ENCODE data around the gene DAG1. TPM values are rescaled to one million over a fixed set of nuclear protein-coding genes. Genes with fewer than 3 reads are reported as not detected.

The DAG1 gene
- total RNA-seq, 1 experiment from 2014 or later, result 93.0 TPM

DNA sequence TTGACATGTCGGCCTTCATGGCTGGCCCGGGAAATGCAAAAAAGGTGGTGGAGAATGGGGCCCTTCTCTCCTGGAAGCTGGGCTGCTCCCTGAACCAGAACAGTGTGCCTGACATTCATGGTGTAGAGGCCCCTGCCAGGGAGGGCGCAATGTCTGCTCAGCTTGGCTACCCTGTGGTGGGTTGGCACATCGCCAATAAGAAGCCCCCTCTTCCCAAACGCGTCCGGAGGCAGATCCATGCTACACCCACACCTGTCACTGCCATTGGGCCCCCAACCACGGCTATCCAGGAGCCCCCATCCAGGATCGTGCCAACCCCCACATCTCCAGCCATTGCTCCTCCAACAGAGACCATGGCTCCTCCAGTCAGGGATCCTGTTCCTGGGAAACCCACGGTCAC, 61.2 kb downstream of the DAG1 start:
- Histone ChIP-seq H2BK120ac (ENCODE audit: low read depth, low read length, poor library complexity, severe bottlenecking) (no peak overlapping the region), H3K79me1 (ENCODE audit: insufficient read depth, low read depth, low read length, poor library complexity, severe bottlenecking) (no peaks in the 10 kb centered on the region), H4K20me1 (ENCODE audit: control insufficient read depth, insufficient read depth, insufficient read length) (no peaks in the 10 kb centered on the region), H3K14ac (ENCODE audit: insufficient read depth, low read length) (no peak overlapping the region), H2AK5ac (ENCODE audit: insufficient read length, low read length) (no peak overlapping the region), H4K5ac (ENCODE audit: insufficient read length, low read depth, low read length) (no peak overlapping the region), H3K23ac (ENCODE audit: insufficient read length, low read depth, low read length) (no peak overlapping the region), H3T11ph (ENCODE audit: low read length) (no peak overlapping the region), H2BK20ac (ENCODE audit: low read depth, low read length, poor library complexity, severe bottlenecking) (no peak overlapping the region), H3K9me3 (ENCODE audit: control insufficient read depth, low read depth, low read length) (no peaks in the 10 kb centered on the region), H3K27me3 (ENCODE audit: insufficient read depth, low read length) (no peaks in the 10 kb centered on the region), H3K18ac (ENCODE audit: insufficient read length, low read depth, low read length) (no peak overlapping the region), H3K4me1 (ENCODE audit: insufficient read depth, low read length) (no peaks in the 10 kb centered on the region), H4K8ac (replicated peaks; ENCODE audit: insufficient read length, low read depth, low read length) (no peak overlapping the region), H3K79me2 (ENCODE audit: insufficient read depth, low read length) (no peaks in the 10 kb centered on the region), H3K4ac (ENCODE audit: low read depth, low read length) (no peak overlapping the region), H3K56ac (ENCODE audit: insufficient read length, low read depth, low read length) (no peak overlapping the region), H3K4me2 (ENCODE audit: insufficient read depth, insufficient read length, low read length) (no peak overlapping the region), H4K91ac (ENCODE audit: insufficient read length, low read depth, low read length) (no peak overlapping the region), H2BK12ac (ENCODE audit: insufficient read length, low read depth, low read length) (no peak overlapping the region), H2AFZ (ENCODE audit: low read length) (no peak overlapping the region), H2BK5ac (ENCODE audit: insufficient read length, low read length) (no peak overlapping the region), H3K27ac (ENCODE audit: insufficient read length, low read depth, low read length) (no peak overlapping the region), H2BK15ac (ENCODE audit: low read depth, low read length) (no peak overlapping the region), H3K23me2 (ENCODE audit: insufficient read length, low read depth, low read length, poor library complexity, severe bottlenecking) (no peaks in the 10 kb centered on the region), H3K9ac (ENCODE audit: extremely low read depth, insufficient read length, low read length) (no peak overlapping the region)
- Mint-ChIP-seq H3K36me3 (ENCODE audit: insufficient read depth in 1 of 3, low read depth in 3 of 3) (peaks cover 17 to 38% (median 37%) of the 10 kb centered on the region in 3 experiments; a peak in 6 of 7 replicates), H3K4me1 (peaks cover 12 to 17% of the 10 kb centered on the region in 2 experiments), H3K27ac (no peak overlapping the region), H3K4me3 (no peak overlapping the region), H3K27me3 (ENCODE audit: low read depth) (no peaks in the 10 kb centered on the region), H3K9me3 (no peaks in the 10 kb centered on the region)
- no peak for DNase-seq
- no CpG with 5 or more reads among the region's 10 CpGs for WGBS (ENCODE audit: extremely low coverage, insufficient read length, low lambda C conversion rate)
- TF ChIP-seq, protein P1, sequence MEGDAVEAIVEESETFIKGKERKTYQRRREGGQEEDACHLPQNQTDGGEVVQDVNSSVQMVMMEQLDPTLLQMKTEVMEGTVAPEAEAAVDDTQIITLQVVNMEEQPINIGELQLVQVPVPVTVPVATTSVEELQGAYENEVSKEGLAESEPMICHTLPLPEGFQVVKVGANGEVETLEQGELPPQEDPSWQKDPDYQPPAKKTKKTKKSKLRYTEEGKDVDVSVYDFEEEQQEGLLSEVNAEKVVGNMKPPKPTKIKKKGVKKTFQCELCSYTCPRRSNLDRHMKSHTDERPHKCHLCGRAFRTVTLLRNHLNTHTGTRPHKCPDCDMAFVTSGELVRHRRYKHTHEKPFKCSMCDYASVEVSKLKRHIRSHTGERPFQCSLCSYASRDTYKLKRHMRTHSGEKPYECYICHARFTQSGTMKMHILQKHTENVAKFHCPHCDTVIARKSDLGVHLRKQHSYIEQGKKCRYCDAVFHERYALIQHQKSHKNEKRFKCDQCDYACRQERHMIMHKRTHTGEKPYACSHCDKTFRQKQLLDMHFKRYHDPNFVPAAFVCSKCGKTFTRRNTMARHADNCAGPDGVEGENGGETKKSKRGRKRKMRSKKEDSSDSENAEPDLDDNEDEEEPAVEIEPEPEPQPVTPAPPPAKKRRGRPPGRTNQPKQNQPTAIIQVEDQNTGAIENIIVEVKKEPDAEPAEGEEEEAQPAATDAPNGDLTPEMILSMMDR (conservative IDR thresholded peaks at IDR 0.05), result no peak

Data from H9 (cell line).